DOHH2 (cell line): ENCODE data around the gene CCDC80.

Source experiments
- EZH2phosphoT487 ChIP-seq: fragments of 200-600 bp; sonication (generic); IDR thresholded peaks from 2 replicates; pipeline ENCODE4 v1.6.1; 2017; ENCODE audit warnings: borderline replicate concordance, mild to moderate bottlenecking, antibody characterized with exemption, low read length, moderate library complexity, mixed read lengths
- TF ChIP-seq, protein P1 (sequence below): fragments of 200-600 bp; sonication (generic); IDR thresholded peaks from one replicate; pipeline ENCODE4 v1.5.1; 2014; ENCODE audit warnings: antibody characterized with exemption, mild to moderate bottlenecking, low read depth, low read length; ENCODE audit not compliant: poor library complexity, severe bottlenecking

DNA sequence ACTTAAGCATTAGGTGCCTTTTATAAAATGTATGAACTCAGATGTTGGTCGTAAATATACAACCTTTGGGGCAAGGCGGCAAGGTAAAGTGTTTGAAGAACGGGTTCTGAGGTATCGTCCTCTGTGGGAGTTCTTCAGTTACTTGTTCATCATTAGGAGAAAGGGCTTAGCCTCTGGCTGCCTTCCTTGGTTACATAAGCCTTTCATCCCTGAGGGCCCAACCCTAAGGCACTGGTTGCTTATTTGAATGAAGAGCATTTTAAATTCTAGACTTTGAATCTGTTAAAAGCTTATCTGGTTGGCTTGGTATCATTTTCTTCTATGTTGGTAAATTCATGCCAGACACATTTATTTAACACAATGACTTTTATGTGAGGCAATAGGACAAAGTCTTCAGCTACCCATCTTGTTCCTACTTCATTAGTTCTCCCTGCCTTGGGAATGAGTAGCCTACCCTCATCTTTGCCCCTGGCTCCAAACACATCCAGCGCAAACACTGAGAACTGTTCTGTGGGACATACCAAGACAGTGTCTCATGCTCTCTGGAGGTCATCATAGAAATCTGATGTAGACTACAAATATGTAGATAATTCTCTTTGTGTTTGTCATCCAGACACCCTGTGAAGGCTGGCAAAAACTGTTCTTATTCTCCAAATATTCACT, 12.4 kb upstream of the CCDC80 start:
- TF ChIP-seq, protein P1, sequence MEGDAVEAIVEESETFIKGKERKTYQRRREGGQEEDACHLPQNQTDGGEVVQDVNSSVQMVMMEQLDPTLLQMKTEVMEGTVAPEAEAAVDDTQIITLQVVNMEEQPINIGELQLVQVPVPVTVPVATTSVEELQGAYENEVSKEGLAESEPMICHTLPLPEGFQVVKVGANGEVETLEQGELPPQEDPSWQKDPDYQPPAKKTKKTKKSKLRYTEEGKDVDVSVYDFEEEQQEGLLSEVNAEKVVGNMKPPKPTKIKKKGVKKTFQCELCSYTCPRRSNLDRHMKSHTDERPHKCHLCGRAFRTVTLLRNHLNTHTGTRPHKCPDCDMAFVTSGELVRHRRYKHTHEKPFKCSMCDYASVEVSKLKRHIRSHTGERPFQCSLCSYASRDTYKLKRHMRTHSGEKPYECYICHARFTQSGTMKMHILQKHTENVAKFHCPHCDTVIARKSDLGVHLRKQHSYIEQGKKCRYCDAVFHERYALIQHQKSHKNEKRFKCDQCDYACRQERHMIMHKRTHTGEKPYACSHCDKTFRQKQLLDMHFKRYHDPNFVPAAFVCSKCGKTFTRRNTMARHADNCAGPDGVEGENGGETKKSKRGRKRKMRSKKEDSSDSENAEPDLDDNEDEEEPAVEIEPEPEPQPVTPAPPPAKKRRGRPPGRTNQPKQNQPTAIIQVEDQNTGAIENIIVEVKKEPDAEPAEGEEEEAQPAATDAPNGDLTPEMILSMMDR: no peak
- TF ChIP-seq EZH2phosphoT487: no peak
